GM21717 (cell line): ENCODE measurements around the gene NANP.

Source experiments
- ATAC-seq: cut with Tn5 transposase; IDR thresholded peaks from one replicate; pipeline ENCODE4 v1.9.1; 2021; ENCODE audit warnings: mild to moderate bottlenecking, moderate library complexity; ENCODE audit not compliant: unreplicated experiment

The NANP gene

GRCh38 chr20:25573288-25574251 lies 50.2 kb downstream of the NANP start:
- ATAC-seq = no peak

GRCh38 chr20:25571817-25572216 lies 52.0 kb downstream of the NANP start:
- ATAC-seq = no peak

- ATAC-seq = no peak
Measured at GRCh38 chr20:25571240-25571639, 52.6 kb downstream of the NANP start.

GRCh38 chr20:25570148-25570530 lies 53.7 kb downstream of the NANP start:
- no peak for ATAC-seq

GRCh38 chr20:25567286-25567685 lies 56.5 kb downstream of the NANP start:
- no peak for ATAC-seq

- ATAC-seq = no peak
Measured at GRCh38 chr20:25566821-25567220, 57.0 kb downstream of the NANP start.

GRCh38 chr20:25565578-25566157 lies 58.1 kb downstream of the NANP start:
- no peak for ATAC-seq

GRCh38 chr20:25563876-25564275 lies 59.9 kb downstream of the NANP start:
- no peak for ATAC-seq

- ATAC-seq = no peak
Measured at GRCh38 chr20:25563362-25563761, 60.5 kb downstream of the NANP start.
